Ectodermal cell (in vitro differentiated cells): ENCODE measurements around the gene F2RL3.
"Not testable (repeated sequence)": the region's sequence is repeated elsewhere in the genome, so short reads cannot be mapped to it uniquely, and the experiment has no call there.

Source experiments
- H3K27ac ChIP-seq: 2 replicates; pipeline ENCODE4 v1.7.0; 2013; ENCODE audit warnings: mild to moderate bottlenecking, low read depth, low read length; ENCODE audit not compliant: insufficient read depth, poor library complexity, severe bottlenecking
- H3K27me3 ChIP-seq: 2 replicates; pipeline ENCODE4 v1.7.0; 2013; ENCODE audit warnings: mild to moderate bottlenecking, low read length; ENCODE audit not compliant: insufficient read depth, control insufficient read depth, poor library complexity, severe bottlenecking
- H3K36me3 ChIP-seq: one replicate; pipeline ENCODE4 v1.7.0; 2013; ENCODE audit warnings: low read length; ENCODE audit not compliant: control insufficient read depth, insufficient read depth
- H3K4me1 ChIP-seq: one replicate; pipeline ENCODE4 v1.7.0; 2013; ENCODE audit warnings: low read length; ENCODE audit not compliant: control insufficient read depth, insufficient read depth
- H3K4me3 ChIP-seq: 2 replicates; pipeline ENCODE4 v1.7.0; 2013; ENCODE audit warnings: low read depth, low read length, control low read depth; ENCODE audit not compliant: insufficient read depth
- H3K9me3 ChIP-seq: 2 replicates; pipeline ENCODE4 v1.7.0; 2013; ENCODE audit warnings: mild to moderate bottlenecking, low read length, moderate library complexity; ENCODE audit not compliant: control insufficient read depth
- WGBS, 2 experiments: methylation state at CpG; one replicate each; pipeline ENCODE4 v1.1.7; 2013; ENCODE audit warnings: missing lambda C conversion rate in 2 of 2; 5-methylcytosine and 5-hydroxymethylcytosine counted together

Gene F2RL3

GRCh38 chr19:16936901-16937300, 48.1 kb downstream of the F2RL3 start:
- WGBS, 2 experiments = 72 to 75% methylated on average over 2 of the region's 2 CpGs
- H3K4me3 ChIP-seq = no peak overlapping the region
- H3K27me3 ChIP-seq = no peaks in the 10 kb centered on the region
- H3K27ac ChIP-seq = no peak overlapping the region
- no peaks in the 10 kb centered on the region for H3K4me1 ChIP-seq
- no peaks in the 10 kb centered on the region for H3K36me3 ChIP-seq
- H3K9me3 ChIP-seq = no peaks in the 10 kb centered on the region

GRCh38 chr19:16937796-16938195, 49.0 kb downstream of the F2RL3 start:
- H3K9me3 ChIP-seq, H3K4me1 ChIP-seq, H3K36me3 ChIP-seq, H3K27ac ChIP-seq, H3K27me3 ChIP-seq, H3K4me3 ChIP-seq: not testable (repeated sequence)
- WGBS, 2 experiments = 90 to 94% methylated on average over 12 of the region's 12 CpGs

- whole genome bisulfite sequencing, 2 experiments = 87 to 90% methylated on average over 11 of the region's 11 CpGs
- H3K4me1 ChIP-seq = no peaks in the 10 kb centered on the region
- H3K4me3 ChIP-seq = no peak overlapping the region
- no peaks in the 10 kb centered on the region for H3K27me3 ChIP-seq
- H3K27ac ChIP-seq = no peak overlapping the region
- H3K9me3 ChIP-seq = no peaks in the 10 kb centered on the region
- no peaks in the 10 kb centered on the region for H3K36me3 ChIP-seq
Measured at GRCh38 chr19:16938211-16938610, 49.4 kb downstream of the F2RL3 start.

GRCh38 chr19:16940063-16940462, 51.3 kb downstream of the F2RL3 start:
- not testable (repeated sequence) for H3K36me3 ChIP-seq
- WGBS, 2 experiments = 89 to 90% methylated on average over 4 to 7 of the region's 7 CpGs

GRCh38 chr19:16940626-16941025, 51.8 kb downstream of the F2RL3 start:
- 89 to 91% methylated on average over 9 of the region's 9 CpGs for WGBS, 2 experiments
- no peaks in the 10 kb centered on the region for H3K9me3 ChIP-seq
- H3K4me3 ChIP-seq = no peak overlapping the region
- H3K27me3 ChIP-seq = no peaks in the 10 kb centered on the region
- no peak overlapping the region for H3K27ac ChIP-seq
- no peaks in the 10 kb centered on the region for H3K4me1 ChIP-seq
- no peaks in the 10 kb centered on the region for H3K36me3 ChIP-seq

More at GRCh38 chr19:16940063-16940462, 51.3 kb downstream of the F2RL3 start:
- not testable (repeated sequence) for H3K27ac ChIP-seq, H3K4me1 ChIP-seq, H3K9me3 ChIP-seq, H3K4me3 ChIP-seq, H3K27me3 ChIP-seq
